Astrocyte of the cerebellum (primary cell): ENCODE results near the gene PCCA.
"Not testable (repeated sequence)": the region's sequence is repeated elsewhere in the genome, so short reads cannot be mapped to it uniquely, and the experiment has no call there.

Experiments used
- DNase-seq: peaks from one replicate; pipeline ENCODE4 v3.0.0-alpha.2; 2011; ENCODE audit warnings: low read depth
- H3K4me3 ChIP-seq: 2 replicates; pipeline ENCODE4 v1.5.1; 2011; ENCODE audit warnings: mild to moderate bottlenecking, low read depth, low read length, moderate library complexity
- CTCF ChIP-seq: IDR thresholded peaks from 2 replicates; pipeline ENCODE4 v1.5.1; 2012; ENCODE audit warnings: low read length, low read depth, moderate library complexity, mild to moderate bottlenecking; ENCODE audit errors: missing control alignments
- in situ Hi-C: cut with HindIII; loops from 2 replicates; pipeline ENCODE4 v1.10.0; 2017; ENCODE audit warnings: low sequenced_read_pairs

The PCCA gene

GRCh38 chr13:100138859-100139491 lies 50.1 kb downstream of the PCCA start:
- TF ChIP-seq CTCF: no peak
- no peak overlapping the region for H3K4me3 ChIP-seq
- no peak for DNase-seq
- in situ Hi-C loops: no loop called here

GRCh38 chr13:100139817-100140216 lies 50.9 kb downstream of the PCCA start:
- H3K4me3 ChIP-seq: no peak overlapping the region
- in situ Hi-C loops: no loop called here
- no peak for TF ChIP-seq CTCF
- no peak for DNase-seq

GRCh38 chr13:100140441-100140840 lies 51.5 kb downstream of the PCCA start:
- DNase-seq: no peak
- no peak for TF ChIP-seq CTCF
- in situ Hi-C loops: no loop called here
- H3K4me3 ChIP-seq: no peak overlapping the region

GRCh38 chr13:100141461-100141961 lies 52.6 kb downstream of the PCCA start:
- DNase-seq, in situ Hi-C loops, H3K4me3 ChIP-seq: not testable (repeated sequence)

GRCh38 chr13:100146534-100146933 lies 57.6 kb downstream of the PCCA start:
- no peak for DNase-seq
- TF ChIP-seq CTCF: no peak
- no peak overlapping the region for H3K4me3 ChIP-seq
- in situ Hi-C loops: no loop called here

- in situ Hi-C loops: no loop called here
- no peak for DNase-seq
- no peak for TF ChIP-seq CTCF
- H3K4me3 ChIP-seq: no peak overlapping the region
Measured at GRCh38 chr13:100147825-100148224, 58.9 kb downstream of the PCCA start.

- in situ Hi-C loops: no loop called here
- H3K4me3 ChIP-seq: no peak overlapping the region
- TF ChIP-seq CTCF: no peak
- DNase-seq: no peak
Measured at GRCh38 chr13:100148422-100148821, 59.5 kb downstream of the PCCA start.
